HFF-Myc (cell line): ENCODE measurements around the gene RNF144A.
A peak's percentile ranks its signal among the peaks of the same experiment; 100 is the strongest.

ENCODE experiments used
- DNase-seq: peaks from one replicate; pipeline ENCODE4 v3.0.0-alpha.2; 2011; ENCODE audit warnings: low read depth; ENCODE audit errors: extremely low read depth
- H3K4me3 ChIP-seq: replicated peaks from 2 replicates; pipeline ENCODE4 v1.5.1; 2011; ENCODE audit warnings: low read depth, mild to moderate bottlenecking, control low read depth, low read length
- TF ChIP-seq, protein P1 (sequence below): IDR thresholded peaks from 2 replicates; pipeline ENCODE4 v1.5.1; 2012; ENCODE audit warnings: mild to moderate bottlenecking, low read depth, low read length, control low read depth; ENCODE audit errors: missing control alignments

The RNF144A gene

DNA sequence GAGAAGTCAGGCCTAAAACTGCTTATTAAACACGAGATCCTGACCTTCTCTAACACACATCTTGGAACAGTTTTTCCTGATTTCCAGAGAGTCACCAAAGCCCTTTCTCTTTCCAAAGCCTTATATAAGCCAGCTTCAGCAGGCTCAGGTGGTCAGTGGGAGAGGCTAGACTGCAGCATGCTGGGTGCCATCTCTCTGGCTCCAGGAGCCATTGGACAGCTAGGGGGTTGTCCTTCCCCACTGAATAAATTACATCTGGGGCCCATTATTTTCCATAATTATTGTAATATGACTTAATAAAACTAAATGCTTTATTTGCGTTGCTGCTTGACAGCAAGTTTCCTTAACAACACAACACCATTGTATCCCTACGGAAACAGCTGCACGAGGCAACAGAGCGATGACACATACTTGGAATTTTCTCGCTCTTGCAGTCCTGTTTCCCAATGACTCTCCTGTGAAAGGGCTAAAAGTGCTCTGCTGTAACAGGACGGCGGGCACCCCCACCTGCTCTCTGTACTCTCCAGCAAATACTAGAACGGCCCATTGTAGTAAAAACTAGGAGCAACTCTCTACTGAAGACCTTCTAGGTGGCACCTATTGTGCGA is 160.6 kb downstream of the RNF144A start:
- no peak overlapping the region for H3K4me3 ChIP-seq
- DNase-seq: no peak
- TF ChIP-seq, protein P1, sequence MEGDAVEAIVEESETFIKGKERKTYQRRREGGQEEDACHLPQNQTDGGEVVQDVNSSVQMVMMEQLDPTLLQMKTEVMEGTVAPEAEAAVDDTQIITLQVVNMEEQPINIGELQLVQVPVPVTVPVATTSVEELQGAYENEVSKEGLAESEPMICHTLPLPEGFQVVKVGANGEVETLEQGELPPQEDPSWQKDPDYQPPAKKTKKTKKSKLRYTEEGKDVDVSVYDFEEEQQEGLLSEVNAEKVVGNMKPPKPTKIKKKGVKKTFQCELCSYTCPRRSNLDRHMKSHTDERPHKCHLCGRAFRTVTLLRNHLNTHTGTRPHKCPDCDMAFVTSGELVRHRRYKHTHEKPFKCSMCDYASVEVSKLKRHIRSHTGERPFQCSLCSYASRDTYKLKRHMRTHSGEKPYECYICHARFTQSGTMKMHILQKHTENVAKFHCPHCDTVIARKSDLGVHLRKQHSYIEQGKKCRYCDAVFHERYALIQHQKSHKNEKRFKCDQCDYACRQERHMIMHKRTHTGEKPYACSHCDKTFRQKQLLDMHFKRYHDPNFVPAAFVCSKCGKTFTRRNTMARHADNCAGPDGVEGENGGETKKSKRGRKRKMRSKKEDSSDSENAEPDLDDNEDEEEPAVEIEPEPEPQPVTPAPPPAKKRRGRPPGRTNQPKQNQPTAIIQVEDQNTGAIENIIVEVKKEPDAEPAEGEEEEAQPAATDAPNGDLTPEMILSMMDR: no peak

DNA sequence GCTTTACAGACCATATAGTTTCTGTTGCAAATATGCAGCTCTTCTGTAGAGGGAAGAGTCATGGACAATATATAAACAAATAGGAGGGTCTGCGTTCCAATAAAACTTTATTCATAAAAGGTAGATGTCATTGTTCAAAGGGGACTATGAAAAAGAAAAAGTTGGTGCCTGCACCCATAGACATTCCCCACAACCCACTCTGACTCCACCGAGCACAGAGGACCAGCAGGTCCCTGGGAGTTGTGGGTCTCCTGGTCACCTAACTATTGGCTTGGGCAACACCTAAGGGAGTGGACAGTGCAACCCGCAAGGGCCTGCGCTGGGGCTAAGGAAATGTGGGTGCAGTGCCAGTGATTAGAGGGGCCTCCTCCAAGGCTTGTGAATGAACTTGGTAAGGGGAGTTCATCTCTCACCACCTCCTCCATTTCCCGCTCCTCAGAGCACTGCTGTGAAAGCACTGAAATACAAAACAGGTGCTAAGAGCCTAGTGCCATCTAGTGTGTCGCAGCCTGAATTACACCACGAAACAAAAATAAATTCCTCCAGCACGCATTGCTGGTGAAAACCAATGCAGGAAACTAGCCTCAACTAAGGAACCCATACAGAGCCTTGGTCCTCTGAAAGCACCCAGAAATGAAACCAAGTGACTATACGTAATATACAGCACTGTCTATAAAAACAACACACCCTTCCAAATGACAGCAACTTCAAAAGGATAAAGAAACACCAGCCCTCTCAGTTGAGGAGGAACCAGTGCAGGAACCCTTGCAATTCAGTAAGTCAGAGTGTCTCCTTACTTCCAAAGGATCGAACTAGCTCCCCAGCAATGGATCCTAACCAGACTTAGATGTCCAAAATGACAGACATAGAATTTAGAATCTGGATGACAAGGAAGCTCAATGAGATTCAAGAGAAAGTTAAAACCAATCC is 166.6 kb downstream of the RNF144A start:
- no peak for DNase-seq
- H3K4me3 ChIP-seq: no peak overlapping the region

DNA sequence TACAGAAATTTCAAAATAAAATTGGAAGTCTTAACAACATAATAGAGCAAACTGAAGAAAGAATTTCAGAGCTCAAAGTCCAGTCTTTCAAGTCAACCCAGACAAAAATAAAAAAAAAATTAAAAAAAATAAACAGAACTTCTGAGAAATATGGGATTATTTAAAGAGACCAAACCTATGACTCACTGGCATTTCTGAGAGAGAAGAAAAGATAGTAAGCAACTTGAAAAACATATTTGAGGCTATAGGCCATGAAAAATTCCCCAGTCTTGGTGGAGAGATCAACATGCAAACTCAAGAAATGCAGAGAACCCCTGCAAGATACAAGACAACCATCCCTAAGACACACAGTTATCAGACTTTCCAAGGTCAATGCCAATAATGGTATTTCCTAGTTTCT is 167.4 kb downstream of the RNF144A start:
- TF ChIP-seq, protein P1: no peak
- DNase-seq: no peak
- no peak overlapping the region for H3K4me3 ChIP-seq

More for the DNA sequence above, 166.6 kb downstream of the RNF144A start:
- TF ChIP-seq, protein P1: peak; percentile 65

DNA sequence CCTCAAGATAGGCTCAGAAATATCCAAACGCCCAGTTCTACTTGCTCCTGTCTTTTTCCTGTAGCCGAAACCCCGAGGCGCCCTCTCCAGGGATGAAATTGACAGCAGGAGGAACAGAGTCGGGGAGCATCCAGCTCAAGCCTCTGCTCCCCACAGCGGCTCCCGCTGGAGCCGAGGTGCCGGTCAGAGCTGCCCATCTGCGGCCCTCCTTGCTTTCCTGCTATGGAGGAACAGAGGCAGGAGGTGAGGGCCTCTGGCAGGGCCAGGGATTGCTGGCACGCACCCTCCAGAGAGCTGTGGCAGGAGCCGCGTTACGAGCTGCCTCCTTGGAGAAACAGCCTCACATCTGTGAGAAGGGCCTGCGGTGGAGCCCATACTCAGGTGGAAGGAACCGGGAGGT is 172.1 kb downstream of the RNF144A start:
- no peak for DNase-seq
- TF ChIP-seq, protein P1: no peak

DNA sequence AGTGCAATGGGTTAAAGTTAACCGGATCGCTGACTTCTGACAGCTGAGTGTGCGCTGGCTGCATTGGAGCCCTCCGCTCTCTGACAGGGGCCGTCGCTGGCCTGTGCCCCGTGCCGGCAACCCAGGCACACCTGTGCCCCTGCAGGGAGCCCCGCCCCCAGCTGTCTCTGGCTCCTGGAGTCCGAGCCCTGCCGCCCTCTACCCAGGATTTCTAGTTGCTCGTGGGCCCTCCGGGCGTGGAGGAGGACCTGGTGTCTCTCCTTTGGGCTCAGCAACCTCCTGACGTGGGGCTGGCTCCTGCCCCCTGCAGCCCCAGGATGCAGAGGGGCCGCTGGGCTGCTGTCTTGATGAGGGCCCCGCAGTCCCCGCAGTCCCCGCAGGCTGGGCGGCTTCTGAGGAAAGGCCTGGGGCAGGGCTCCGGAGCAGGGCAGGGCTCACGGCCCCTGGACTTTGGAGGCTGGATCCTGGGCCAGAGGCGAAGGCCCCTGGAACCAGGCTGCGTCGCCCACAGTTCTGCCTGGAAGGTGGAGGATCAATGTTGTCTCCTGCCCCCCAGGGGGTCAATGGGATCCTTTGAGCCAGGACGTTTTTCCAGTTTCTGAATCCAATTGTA is 172.8 kb downstream of the RNF144A start:
- TF ChIP-seq, protein P1: no peak
- no peak overlapping the region for H3K4me3 ChIP-seq
- DNase-seq: no peak

More for the DNA sequence above, 172.1 kb downstream of the RNF144A start:
- H3K4me3 ChIP-seq: no peak overlapping the region

DNA sequence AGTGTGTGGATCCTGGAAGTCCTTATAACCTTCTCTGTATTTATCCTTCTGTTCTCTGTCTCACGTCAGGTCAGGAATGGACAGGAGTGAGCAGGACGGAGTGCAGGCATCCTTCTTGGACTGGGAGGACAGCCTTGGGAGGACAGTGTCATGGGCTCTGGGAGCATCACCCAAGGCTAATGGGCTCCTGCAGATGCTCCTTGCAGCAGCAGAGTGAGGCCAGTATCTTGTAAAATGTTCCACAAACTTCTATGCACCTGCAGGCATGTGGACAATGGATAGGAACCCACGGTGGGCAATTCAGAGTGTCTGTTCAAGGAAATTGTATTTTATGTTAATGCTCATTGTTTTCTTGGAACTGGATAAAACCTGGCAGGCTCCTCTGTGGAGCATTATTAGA is 176.2 kb downstream of the RNF144A start:
- DNase-seq: no peak
- H3K4me3 ChIP-seq: no peak overlapping the region
- TF ChIP-seq, protein P1: no peak
